BJ (cell line): ENCODE results near the gene MICAL3. TPM values are rescaled to one million over a fixed set of nuclear protein-coding genes. Genes with fewer than 3 reads are reported as not detected.

Experiments used
- CTCF ChIA-PET: fragments of 350-600 bp; formaldehyde crosslinking; extraction: SDS; loops from one replicate; lab custom pipeline; 2021; ENCODE audit warnings: antibody characterized with exemption, inconsistent platforms; lab: Yijun Ruan, JAX
- POLR2A ChIA-PET: fragments of 300-600 bp; sonication (Branson Sonifier 250); formaldehyde crosslinking; extraction: SDS; loops from one replicate; lab custom pipeline; 2021; ENCODE audit warnings: antibody characterized with exemption; lab: Charles Lee
- DNase-seq: peaks from one replicate; pipeline ENCODE4 v3.0.0-alpha.2; 2011; ENCODE audit warnings: low read depth
- H3K27me3 ChIP-seq: 2 replicates; pipeline ENCODE4 v1.6.0; 2011; ENCODE audit warnings: low read length; ENCODE audit not compliant: control insufficient read depth, insufficient read depth
- H3K36me3 ChIP-seq: 2 replicates; pipeline ENCODE4 v1.5.1; 2011; ENCODE audit warnings: low read length; ENCODE audit not compliant: control insufficient read depth, insufficient read depth
- H3K4me3 ChIP-seq: 2 replicates; pipeline ENCODE4 v1.5.1; 2011; ENCODE audit warnings: low read depth, mild to moderate bottlenecking, control low read depth, low read length
- CTCF ChIP-seq: IDR thresholded peaks from 2 replicates; pipeline ENCODE4 v1.5.1; 2011; ENCODE audit warnings: low read depth, mild to moderate bottlenecking, control low read depth, inconsistent platforms, low read length, moderate library complexity; ENCODE audit not compliant: insufficient read depth
- polyA plus RNA-seq: library from polyadenylated mRNA; depleted of rRNA; stranded (reverse); fragments of >200 nt; gene quantifications from 2 replicates; pipeline ENCODE4 v1.2.3, GENCODE V29; 2011

The MICAL3 gene
- polyA plus RNA-seq, 1 experiment, result 16.4 TPM

DNA sequence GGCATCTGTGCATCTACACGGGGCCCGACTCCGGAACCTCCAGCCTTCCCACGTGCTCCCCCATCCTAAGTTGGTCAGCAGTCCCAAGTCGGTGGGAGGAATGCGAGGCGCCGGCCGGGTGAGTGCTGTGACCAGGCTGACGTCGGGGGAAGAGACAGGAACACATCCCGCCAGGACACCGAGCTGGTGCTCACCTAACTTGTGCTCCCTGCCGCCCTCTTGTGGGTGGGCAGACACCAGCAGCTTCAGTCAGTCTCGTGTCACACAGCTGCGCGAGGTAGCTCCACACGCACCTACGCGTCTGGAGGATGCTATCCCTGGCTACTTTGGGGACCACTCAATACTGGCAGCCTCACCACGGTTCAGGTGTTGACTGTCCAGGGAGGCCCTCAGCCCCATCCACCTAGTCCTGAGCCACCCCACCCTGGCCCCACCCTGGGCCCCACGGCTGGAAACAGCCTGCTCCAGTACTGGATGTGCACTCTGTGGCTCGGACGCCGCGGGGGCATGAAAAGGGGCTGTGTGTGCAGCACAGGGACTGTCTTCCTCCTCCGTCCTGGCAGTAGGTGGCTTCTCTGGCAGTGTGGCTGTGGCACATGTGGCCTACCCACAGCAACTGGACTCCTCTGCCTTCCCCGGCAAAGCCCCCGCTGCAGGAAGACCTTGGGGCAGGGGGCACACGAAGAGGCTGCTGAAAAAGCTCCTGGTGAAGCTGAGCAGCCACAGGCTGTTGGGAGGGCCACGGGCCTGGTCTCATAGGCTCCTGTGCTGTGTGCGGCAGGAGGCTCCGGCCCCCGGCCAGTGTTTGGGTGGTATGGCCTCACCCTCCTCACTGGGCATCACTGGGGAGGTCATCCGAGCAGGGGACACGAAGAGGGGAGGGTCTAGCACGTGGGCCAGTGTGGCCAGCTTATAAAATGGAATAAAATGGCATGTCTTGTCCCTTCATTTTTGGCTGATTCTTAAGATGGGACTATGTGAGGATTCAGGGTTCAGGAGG, 238.9 kb downstream of the MICAL3 start:
- no peak overlapping the region for H3K4me3 ChIP-seq
- POLR2A ChIA-PET, result no interaction called here
- no peaks in the 10 kb centered on the region for H3K27me3 ChIP-seq
- H3K36me3 ChIP-seq, result peaks cover 5% of the 10 kb centered on the region
- CTCF ChIA-PET, result interaction anchor here (0.7 to 6.2 kb wide), 19 partner anchors 10 to 290 kb away, joined by 3 to 50 read pairs (median 4); partner anchors contain the start of gene BID
- peak; percentile 66 for TF ChIP-seq CTCF
- DNase-seq, result no peak

DNA sequence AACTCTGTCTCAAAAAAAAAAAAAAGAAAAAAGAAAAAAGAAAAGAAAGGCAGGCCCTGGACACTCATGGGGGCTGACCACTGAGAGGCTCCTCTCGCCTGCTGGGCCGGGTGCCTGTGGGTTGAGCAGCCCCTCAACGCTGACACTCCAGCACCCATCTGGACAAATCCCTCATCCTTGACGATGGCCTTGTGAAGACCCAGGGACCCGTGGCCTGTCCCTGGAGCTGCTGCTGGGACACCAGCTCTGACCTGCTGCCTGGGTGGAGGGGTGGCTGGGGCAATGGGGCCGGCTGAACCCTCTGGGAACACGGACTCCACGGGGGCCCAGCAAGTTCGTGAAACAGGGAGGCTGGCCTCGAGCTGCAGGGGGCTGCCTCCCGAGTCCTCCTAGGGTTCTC, 239.6 kb downstream of the MICAL3 start:
- Histone ChIP-seq H3K36me3 (peaks cover 1% of the 10 kb centered on the region), H3K4me3 (no peak overlapping the region), H3K27me3 (no peaks in the 10 kb centered on the region)
- POLR2A ChIA-PET, result no interaction called here
- TF ChIP-seq CTCF, result no peak
- CTCF ChIA-PET, result interaction anchor here (0.7 to 6.2 kb wide), 15 partner anchors 11 to 229 kb away, joined by 3 to 50 read pairs (median 4); partner anchors contain the start of gene BID
- DNase-seq, result no peak

DNA sequence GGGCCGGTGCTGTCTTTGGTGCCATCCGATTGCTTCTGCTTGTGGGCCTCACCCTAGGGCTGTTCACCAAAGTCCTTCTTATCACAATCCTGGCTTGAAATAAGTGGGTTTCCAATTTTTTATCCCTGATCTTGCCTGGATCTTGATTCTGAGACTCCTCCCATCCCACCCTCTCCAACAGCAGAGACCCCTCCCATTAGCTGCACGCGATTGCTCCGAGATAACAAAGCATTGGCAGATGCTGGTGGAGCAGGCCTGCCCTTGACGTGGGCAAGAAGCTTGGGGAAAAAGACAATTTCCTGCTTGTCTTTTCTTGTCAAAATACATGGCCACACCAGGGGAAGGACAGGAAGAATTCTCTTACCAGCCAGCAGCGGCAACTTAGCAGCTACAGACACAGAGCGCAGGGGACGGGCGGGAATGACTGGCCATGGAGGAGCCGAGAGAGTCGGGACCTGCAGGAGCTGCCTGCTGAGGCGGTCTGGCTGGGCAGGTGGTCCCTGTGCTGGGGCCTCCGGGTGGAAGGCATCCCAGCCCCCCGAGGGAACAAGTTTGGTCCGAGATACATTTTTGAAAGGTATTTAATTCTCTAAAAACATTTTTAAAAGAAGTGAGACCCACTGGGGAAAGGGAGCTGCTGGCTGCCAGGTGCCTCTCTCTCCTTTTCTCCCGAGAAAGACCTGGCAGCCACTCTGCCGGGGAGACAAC, 240.4 kb downstream of the MICAL3 start:
- Histone ChIP-seq H3K27me3 (no peaks in the 10 kb centered on the region), H3K36me3 (no peaks in the 10 kb centered on the region), H3K4me3 (no peak overlapping the region)
- ChIA-PET CTCF (interaction anchor here (0.9 to 6.2 kb wide), 4 partner anchors 41 to 226 kb away, joined by 3 to 50 read pairs (median 8); no protein-coding TSS in a partner anchor), POLR2A (interaction anchor here (0.6 kb wide), 1 partner anchor 15 kb away, joined by 3 read pairs; no protein-coding TSS in a partner anchor)
- no peak for DNase-seq
- no peak for TF ChIP-seq CTCF

GRCh38 chr22:17783312-17783711, 241.0 kb downstream of the MICAL3 start:
- DNase-seq, result no peak
- CTCF ChIA-PET, result interaction anchor here (0.9 to 6.2 kb wide), 3 partner anchors 41 to 225 kb away, joined by 3 to 50 read pairs (median 3); no protein-coding TSS in a partner anchor

More at GRCh38 chr22:17783312-17783711, 241.0 kb downstream of the MICAL3 start:
- POLR2A ChIA-PET, result no interaction called here
- no peak for TF ChIP-seq CTCF
- H3K27me3 ChIP-seq, result no peaks in the 10 kb centered on the region
- no peak overlapping the region for H3K4me3 ChIP-seq
- no peaks in the 10 kb centered on the region for H3K36me3 ChIP-seq
